Fibroblast of skin of right biceps (primary cell): ENCODE data around the gene TBC1D2B.

Source experiments
- DNase-seq: peaks from one replicate; pipeline ENCODE4 v3.0.0-alpha.2; 2013

The TBC1D2B gene

GRCh38 chr15:78077053-78077870, at the start of gene TBC1D2B:
TBC1D2B (minus strand) TSS chr15:78077711; CDS start chr15:78077652, 59 bp downstream.
- peak; percentile 67 for DNase-seq

GRCh38 chr15:78125267-78125666, 47.8 kb upstream of the TBC1D2B start:
- DNase-seq: no peak

GRCh38 chr15:78120523-78120922, 43.0 kb upstream of the TBC1D2B start:
- no peak for DNase-seq

GRCh38 chr15:78112551-78112950, 35.0 kb upstream of the TBC1D2B start:
- no peak for DNase-seq

- DNase-seq: no peak
Observed at GRCh38 chr15:78111788-78112187, 34.3 kb upstream of the TBC1D2B start.

- DNase-seq: no peak
Observed at GRCh38 chr15:78110916-78111475, 33.5 kb upstream of the TBC1D2B start.

- no peak for DNase-seq
Observed at GRCh38 chr15:78110096-78110495, 32.6 kb upstream of the TBC1D2B start.

GRCh38 chr15:78109156-78109555, 31.6 kb upstream of the TBC1D2B start:
- no peak for DNase-seq

- peak; percentile 83 for DNase-seq
Observed at GRCh38 chr15:78108300-78109084, 31.0 kb upstream of the TBC1D2B start.

- no peak for DNase-seq
Observed at GRCh38 chr15:78107471-78107870, 30.0 kb upstream of the TBC1D2B start.

GRCh38 chr15:78105476-78106241, 28.1 kb upstream of the TBC1D2B start:
- DNase-seq: no peak

GRCh38 chr15:78104566-78105475, 27.3 kb upstream of the TBC1D2B start:
- DNase-seq: no peak

GRCh38 chr15:78104119-78104479, 26.6 kb upstream of the TBC1D2B start:
- no peak for DNase-seq

- no peak for DNase-seq
Observed at GRCh38 chr15:78103406-78104118, 26.1 kb upstream of the TBC1D2B start.

GRCh38 chr15:78102741-78103140, 25.2 kb upstream of the TBC1D2B start:
- no peak for DNase-seq

- DNase-seq: no peak
Observed at GRCh38 chr15:78102211-78102610, 24.7 kb upstream of the TBC1D2B start.

GRCh38 chr15:78101423-78102105, 24.1 kb upstream of the TBC1D2B start:
- no peak for DNase-seq

- DNase-seq: no peak
Observed at GRCh38 chr15:78100886-78101285, 23.4 kb upstream of the TBC1D2B start.

GRCh38 chr15:78098131-78098755, 20.7 kb upstream of the TBC1D2B start:
- no peak for DNase-seq

GRCh38 chr15:78097667-78098066, 20.2 kb upstream of the TBC1D2B start:
- no peak for DNase-seq
